NCI-H1694 treated with DMSO at 0.1 percent for 48 hours (cell line): ENCODE data around the gene BMP6.
A peak's percentile ranks its signal among the peaks of the same experiment; 100 is the strongest.

Experiments
- DNase-seq: peaks from one replicate; lab custom pipeline; 2025; lab: John Stamatoyannopoulos, UW

The BMP6 gene

GRCh38 chr6:7725849-7726415 lies at the start of gene BMP6:
BMP6 (plus strand) TSS chr6:7726099; CDS start chr6:7726956, 857 bp downstream.
- peak; percentile 92 for DNase-seq

GRCh38 chr6:7677229-7677628 lies 48.7 kb upstream of the BMP6 start:
- DNase-seq: no peak

- no peak for DNase-seq
Observed at GRCh38 chr6:7680393-7681075, 45.4 kb upstream of the BMP6 start.

- no peak for DNase-seq
Observed at GRCh38 chr6:7681449-7681848, 44.5 kb upstream of the BMP6 start.

GRCh38 chr6:7684076-7684475 lies 41.8 kb upstream of the BMP6 start:
- no peak for DNase-seq

GRCh38 chr6:7684843-7685242 lies 41.1 kb upstream of the BMP6 start:
- no peak for DNase-seq

GRCh38 chr6:7685276-7685675 lies 40.6 kb upstream of the BMP6 start:
- no peak for DNase-seq

- no peak for DNase-seq
Observed at GRCh38 chr6:7687145-7688111, 38.5 kb upstream of the BMP6 start.

GRCh38 chr6:7691021-7691420 lies 34.9 kb upstream of the BMP6 start:
- DNase-seq: no peak

GRCh38 chr6:7691675-7692452 lies 34.0 kb upstream of the BMP6 start:
- no peak for DNase-seq

GRCh38 chr6:7692453-7692784 lies 33.5 kb upstream of the BMP6 start:
- DNase-seq: no peak

GRCh38 chr6:7693827-7694226 lies 32.1 kb upstream of the BMP6 start:
- no peak for DNase-seq

GRCh38 chr6:7696061-7696460 lies 29.8 kb upstream of the BMP6 start:
- no peak for DNase-seq

GRCh38 chr6:7697432-7697819 lies 28.5 kb upstream of the BMP6 start:
- DNase-seq: no peak

- DNase-seq: no peak
Observed at GRCh38 chr6:7697820-7698623, 27.9 kb upstream of the BMP6 start.

GRCh38 chr6:7701212-7701834 lies 24.6 kb upstream of the BMP6 start:
- no peak for DNase-seq

GRCh38 chr6:7703148-7703680 lies 22.7 kb upstream of the BMP6 start:
- no peak for DNase-seq

GRCh38 chr6:7705483-7705882 lies 20.4 kb upstream of the BMP6 start:
- no peak for DNase-seq

GRCh38 chr6:7706269-7706668 lies 19.6 kb upstream of the BMP6 start:
- no peak for DNase-seq

GRCh38 chr6:7707787-7708186 lies 18.1 kb upstream of the BMP6 start:
- DNase-seq: no peak
